HG03460 (cell line): ENCODE measurements around the gene SMCR8.
"Not testable (repeated sequence)": the region's sequence is repeated elsewhere in the genome, so short reads cannot be mapped to it uniquely, and the experiment has no call there.

ENCODE experiments used
- ATAC-seq: cut with Tn5 transposase; IDR thresholded peaks from one replicate; pipeline ENCODE4 v1.9.1; 2021; ENCODE audit not compliant: unreplicated experiment

The SMCR8 gene

DNA sequence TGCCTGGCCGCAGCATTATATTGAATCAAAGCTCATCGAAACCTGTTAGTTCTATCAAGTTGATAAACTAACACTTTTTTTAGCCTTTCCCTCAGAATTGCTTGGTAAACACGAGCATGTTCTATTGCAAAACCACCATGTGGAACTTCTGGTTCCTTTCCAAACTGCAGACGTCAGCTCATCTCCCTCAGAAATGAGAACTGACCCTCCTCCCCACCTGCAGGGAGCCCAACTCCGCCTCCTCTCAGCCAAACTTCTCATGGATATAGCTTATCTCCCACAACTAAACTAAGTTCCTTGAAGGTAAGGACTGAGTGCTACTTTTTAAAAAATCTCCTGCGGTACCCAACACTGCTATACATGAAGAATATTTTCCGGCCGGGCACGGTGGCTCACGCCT, 41.5 kb downstream of the SMCR8 start:
- ATAC-seq, result no peak

DNA sequence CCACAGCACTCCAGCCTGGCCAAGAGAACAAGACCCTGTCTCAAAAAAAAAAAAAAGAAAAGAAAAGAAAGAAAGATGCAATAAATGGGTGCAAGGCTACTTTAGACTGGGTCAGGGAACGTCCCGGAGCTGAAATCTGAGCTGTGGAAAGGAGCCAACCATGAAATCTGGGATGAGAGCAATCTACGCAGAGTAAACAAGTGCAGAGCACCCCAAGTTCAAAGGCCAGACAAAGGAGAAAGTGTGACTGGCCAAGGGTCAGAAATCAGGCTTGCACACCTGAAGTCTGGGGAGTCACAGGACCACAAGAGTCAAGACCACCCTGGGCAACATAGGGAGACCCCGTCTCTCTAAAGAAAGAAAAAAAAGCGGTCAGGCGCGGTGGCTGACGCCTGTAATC, 45.4 kb downstream of the SMCR8 start:
- no peak for ATAC-seq

DNA sequence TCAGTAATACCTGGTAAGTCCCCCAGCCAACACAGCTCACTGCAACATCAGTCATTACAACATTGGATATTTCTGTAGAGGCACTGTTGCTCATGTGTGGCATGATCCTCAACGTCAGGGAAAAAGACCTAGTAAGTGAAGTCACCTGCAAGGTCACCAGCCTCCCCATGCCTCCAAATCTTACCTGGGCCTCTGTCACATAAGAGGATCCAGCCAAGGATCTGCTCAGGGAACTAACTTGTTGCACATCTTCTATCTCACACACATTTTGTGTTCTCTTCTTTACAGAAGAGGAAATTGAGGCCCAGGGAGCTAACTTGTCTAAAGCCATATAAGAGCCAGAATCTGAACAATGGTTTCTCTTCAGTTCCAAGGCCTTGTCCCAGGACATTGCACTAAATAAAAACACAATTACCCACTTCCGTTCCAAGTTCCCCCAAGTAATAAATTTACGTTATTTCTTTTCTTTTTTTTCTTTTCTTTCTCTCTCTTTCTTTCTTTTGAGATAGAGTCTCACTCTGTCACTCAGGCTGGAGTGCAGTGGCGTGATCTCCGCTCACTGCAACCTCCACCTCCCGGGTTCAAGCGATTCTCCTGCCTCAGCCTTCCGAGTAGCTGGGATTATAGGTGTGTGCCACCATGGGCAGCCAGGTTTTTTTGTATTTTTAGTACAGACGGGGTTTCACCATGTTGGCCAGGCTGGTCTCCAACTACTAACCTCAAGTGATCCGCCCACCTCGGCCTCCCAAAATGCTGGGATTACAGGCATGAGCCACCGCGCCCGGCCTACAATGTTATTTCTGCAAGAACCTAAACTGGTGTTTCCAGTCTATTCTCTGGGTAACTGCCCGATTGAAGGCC, 47.0 kb downstream of the SMCR8 start:
- no peak for ATAC-seq

DNA sequence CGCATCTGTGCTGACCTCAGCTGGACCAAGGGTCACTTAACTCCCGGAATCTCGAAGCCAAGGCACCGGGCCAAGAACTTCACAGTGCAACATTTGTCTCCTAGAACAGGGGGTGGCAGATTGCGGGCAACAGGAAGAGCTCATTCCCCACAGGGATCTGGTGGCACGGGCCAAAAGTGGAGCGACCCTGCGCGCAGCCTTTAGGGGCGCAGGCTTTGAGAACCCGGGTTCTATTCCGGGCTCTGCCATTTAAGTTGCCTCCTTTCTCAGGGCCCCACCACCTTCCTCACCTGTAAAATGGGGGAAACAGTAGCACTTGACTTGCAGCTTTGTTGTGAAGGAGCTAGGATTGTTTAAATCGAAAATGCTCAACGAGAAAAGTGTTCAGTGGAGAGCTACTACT, 47.6 kb downstream of the SMCR8 start:
- ATAC-seq, result no peak

DNA sequence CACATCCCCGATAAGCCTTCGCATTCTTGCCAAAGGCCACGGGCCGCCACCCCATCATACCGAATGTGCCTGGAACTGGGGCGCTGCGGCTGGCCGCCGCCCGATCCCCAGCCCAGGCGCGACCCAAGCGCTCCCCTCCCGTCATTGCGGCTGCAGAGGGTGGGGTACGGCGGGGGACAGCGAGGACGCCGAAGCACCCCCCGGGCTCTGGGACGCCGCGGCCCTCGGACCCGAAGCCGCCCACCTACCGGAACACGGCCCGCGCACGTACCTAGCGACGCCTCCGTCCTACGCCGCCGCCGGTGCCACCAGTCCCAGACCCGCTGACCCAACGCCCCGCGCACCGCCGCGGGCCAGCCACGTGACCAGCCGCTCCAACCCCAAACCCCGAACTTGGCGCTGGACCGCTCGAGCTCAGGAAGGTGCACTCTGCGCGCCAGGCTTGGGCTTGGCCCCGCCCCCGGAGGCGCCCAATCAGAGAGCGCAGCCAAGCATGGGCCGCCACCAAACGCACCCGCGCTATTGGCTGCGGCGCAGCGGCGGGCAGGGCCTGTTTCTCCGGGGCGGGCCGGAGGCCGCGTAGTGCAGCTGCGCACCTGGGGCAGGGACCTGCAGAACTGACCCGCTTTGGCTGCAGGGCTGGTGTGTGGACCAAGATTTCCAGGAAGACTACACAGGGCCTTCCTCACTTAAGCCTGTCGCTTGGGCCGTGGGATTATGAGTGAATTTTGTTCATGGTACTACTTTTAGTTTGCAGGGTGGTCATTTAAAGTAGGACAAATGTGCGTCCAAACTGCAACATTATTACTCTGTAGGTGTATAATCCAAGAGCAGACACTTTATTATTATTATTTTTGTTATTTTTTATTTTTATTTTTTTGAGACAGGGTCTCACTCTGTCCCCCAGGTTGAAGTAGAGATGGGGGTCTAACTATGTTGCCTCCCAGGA, 48.3 kb downstream of the SMCR8 start, which contains the start of gene SHMT1:
Gene SHMT1 (minus strand): TSS at position 450 of the 949 bp plus-strand sequence. CDS start 7,569 bp downstream, outside the sequence.
- ATAC-seq, result peak; percentile 98

DNA sequence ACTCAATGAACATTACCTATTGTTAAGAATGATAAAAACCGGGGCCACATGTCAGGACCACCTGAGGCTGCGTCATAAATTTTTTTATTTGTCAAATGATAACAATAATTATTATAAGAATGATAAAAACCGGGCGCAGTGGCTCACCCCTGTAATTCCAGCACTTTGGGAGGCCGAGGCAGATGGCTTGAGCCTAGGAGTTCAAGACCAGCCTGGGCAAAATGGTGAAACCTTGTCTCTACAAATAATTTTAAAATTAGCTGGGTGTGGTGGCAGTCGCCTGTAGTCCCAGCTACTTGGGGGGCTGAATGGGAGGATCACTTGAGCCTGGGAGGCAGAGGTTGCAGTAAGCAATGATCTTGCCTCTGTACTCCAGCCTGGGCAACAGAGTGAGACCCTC, 49.1 kb downstream of the SMCR8 start:
- no peak for ATAC-seq

DNA sequence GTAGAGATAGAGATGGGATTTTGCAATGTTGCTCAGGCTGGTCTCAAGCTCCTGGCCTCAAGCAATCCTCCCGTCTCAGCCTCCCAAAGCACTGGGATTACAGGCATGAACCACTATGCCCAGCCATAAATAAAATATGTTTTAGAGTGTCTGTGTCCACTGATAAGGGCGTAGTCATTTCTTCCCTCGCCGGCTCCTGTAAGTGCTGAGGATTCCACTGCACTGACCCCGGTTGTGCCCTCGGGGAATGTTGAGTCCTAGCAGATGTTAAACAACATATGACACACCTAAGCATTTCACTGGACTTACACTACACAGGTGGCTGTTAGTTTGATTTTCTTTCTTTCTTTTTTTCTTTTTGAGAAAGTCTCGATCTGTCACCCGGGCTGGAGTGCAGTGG, 53.9 kb downstream of the SMCR8 start:
- no peak for ATAC-seq

DNA sequence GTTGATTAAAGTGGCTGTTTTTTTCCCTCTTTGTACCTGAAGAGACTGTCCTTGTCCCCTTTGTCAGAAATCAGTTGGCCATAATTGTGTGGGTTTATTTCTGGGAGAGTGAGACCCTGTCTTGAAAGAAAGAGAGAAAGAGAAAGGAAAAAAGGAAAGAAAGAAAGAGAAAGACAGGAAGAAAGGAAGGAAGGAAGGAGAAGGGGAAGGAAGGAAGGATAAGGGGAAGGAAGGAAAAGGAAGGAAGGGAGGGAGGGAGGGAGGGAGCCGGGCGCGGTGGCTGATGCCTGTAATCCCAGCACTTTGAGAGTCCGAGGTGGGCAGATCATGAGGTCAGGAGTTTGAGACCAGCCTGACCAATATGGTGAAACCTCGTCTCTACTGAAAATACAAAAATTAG, 55.7 kb downstream of the SMCR8 start:
- no peak for ATAC-seq

DNA sequence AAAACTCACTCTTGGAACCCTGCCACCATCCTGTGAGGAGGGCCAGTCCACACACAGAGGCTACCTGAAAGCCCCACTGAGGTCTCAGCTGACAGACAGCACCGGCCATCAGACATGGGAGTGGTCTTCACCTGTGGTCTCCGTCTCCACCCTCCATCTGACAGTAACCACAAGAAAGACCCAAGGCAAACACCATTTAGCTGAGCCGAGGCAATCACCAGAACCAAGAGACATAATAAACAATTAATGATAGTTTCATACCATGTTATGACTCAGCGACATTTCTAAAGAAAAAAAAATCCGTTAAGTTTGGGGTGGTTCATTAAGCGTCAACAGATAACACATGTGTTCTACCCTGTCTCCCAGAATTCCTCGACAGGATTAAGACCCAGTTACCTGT, 56.4 kb downstream of the SMCR8 start:
- no peak for ATAC-seq

DNA sequence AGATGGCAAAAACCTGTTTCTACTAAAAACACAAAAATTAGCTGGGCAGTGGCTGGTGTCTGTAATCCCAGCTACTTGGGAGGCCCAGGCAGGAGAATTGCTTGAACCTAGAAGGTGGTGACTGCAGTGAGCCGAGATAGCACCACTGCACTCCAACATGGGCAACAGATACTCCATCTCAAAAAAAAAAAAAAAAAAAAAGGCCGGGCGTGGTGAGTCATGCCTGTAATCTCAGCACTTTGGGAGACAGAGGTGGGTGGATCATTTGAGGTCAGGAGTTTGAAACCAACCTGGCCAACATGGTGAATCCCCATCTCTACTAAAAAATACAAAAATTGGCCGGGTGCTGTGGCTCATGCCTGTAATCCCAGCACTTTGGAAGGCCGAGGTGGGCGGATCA, 58.1 kb downstream of the SMCR8 start:
- not testable (repeated sequence) for ATAC-seq

DNA sequence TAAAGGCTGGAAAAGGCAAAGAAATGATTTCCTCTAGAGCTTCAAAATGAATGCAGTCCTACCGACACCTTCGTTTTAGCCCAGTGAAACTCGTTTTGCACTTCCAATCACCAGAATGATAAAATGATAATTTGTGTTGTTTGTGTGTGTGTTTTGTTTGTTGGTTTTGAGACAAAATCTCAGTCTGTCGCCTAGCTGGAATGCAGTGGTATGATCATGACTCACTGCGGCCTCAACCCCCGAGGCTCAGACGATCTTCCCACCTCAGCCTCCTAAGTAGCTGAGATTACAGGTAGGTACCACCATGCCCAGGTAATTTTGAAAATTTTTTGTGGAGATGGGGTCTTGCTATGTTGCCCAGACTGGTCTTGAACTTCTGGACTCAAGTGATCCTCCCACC, 59.1 kb downstream of the SMCR8 start:
- ATAC-seq, result no peak
